ENCODE data around the gene SLC23A2. TPM values are rescaled to one million over a fixed set of nuclear protein-coding genes. Genes with fewer than 3 reads are reported as not detected.
"Not testable (repeated sequence)": the region's sequence is repeated elsewhere in the genome, so short reads cannot be mapped to it uniquely, and the experiment has no call there.

The SLC23A2 gene
- total RNA-seq, 2 experiments from 2014 or later = 16.0 to 16.2 TPM

DNA sequence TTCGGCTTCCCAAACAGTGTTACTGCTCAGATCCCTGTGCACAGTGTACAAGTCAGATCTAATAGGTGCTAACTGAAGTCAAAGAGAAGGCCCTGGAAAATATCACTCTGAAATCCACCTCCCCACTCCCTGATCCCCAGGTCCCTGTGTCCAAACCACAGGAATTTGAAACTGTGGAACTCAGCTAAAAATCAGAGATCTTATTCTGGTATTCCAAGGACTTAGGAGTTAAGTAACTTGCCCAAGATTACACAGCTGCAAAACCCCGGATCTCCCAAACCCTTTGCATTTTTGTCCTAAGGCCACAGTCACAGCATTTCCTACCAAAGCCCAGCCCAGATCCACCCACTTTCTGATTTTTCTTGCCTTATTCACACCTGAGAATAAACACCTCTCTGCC is 32.3 kb upstream of the SLC23A2 start:
- H3K36me3 Mint-ChIP-seq (ENCODE audit: low read depth) = no peaks in the 10 kb centered on the region
- CTCF ChIA-PET = no interaction called here
- TF ChIP-seq, protein P1, sequence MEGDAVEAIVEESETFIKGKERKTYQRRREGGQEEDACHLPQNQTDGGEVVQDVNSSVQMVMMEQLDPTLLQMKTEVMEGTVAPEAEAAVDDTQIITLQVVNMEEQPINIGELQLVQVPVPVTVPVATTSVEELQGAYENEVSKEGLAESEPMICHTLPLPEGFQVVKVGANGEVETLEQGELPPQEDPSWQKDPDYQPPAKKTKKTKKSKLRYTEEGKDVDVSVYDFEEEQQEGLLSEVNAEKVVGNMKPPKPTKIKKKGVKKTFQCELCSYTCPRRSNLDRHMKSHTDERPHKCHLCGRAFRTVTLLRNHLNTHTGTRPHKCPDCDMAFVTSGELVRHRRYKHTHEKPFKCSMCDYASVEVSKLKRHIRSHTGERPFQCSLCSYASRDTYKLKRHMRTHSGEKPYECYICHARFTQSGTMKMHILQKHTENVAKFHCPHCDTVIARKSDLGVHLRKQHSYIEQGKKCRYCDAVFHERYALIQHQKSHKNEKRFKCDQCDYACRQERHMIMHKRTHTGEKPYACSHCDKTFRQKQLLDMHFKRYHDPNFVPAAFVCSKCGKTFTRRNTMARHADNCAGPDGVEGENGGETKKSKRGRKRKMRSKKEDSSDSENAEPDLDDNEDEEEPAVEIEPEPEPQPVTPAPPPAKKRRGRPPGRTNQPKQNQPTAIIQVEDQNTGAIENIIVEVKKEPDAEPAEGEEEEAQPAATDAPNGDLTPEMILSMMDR (IDR thresholded peaks at IDR 0.05) = no peak

DNA sequence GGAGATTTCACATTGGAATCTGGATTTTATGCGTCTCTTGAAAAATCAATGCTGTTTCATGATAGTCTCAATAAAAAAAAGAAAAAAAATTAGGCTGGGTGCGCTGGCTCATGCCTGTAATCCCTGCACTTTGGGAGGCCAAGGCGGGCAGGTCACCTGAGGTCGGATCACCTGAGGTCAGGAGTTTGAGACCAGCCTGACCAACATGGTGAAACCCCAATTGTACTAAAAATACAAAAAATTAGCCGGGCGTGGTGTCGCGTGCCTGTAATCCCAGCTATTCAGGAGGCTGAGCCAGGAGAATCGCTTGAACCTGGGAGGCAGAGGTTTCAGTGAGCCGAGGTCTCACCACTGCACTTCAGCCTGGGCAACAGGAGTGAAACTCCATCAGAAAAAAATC is 30.4 kb upstream of the SLC23A2 start:
- DNase-seq; H3K4me1 Mint-ChIP-seq (ENCODE audit: low read depth); H3K9me3 Mint-ChIP-seq; H3K27ac Mint-ChIP-seq; ATAC-seq; intact Hi-C loops (cut with micrococcal nuclease); POLR2A ChIA-PET; H3K4me3 Mint-ChIP-seq; H3K36me3 Mint-ChIP-seq (ENCODE audit: low read depth); CTCF ChIA-PET; H3K27me3 Mint-ChIP-seq: not testable (repeated sequence)

More for the DNA sequence above, 32.3 kb upstream of the SLC23A2 start:
- POLR2A ChIA-PET = no interaction called here
- DNase-seq (no peak), ATAC-seq (no peak)
- intact Hi-C loops (cut with micrococcal nuclease) = no loop called here
- Mint-ChIP-seq H3K4me3 (no peak overlapping the region), H3K4me1 (ENCODE audit: low read depth) (peaks cover 3% of the 10 kb centered on the region), H3K27me3 (no peaks in the 10 kb centered on the region), H3K9me3 (no peaks in the 10 kb centered on the region), H3K27ac (no peak overlapping the region)

DNA sequence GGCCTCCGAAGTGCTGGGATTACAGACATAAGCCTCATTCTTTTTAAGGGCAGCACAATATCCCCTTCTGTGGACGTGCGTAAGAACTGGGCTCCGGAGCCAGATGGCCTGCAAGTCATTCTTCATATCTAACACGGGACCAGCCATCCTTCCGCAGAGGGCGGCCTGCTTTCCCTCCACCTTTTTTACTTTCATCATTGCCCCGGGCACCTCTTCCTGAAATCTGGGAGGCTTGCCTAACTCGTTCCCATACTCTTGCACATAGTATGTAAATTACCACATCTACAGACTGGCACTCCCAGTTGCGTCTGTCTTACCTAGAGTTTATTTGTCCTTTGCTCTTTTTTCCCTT is 29.9 kb upstream of the SLC23A2 start:
- DNase-seq (no peak), ATAC-seq (no peak)
- ChIA-PET POLR2A (no interaction called here), CTCF (no interaction called here)
- H3K4me1 Mint-ChIP-seq (ENCODE audit: low read depth) = no peaks in the 10 kb centered on the region
- no peaks in the 10 kb centered on the region for H3K27me3 Mint-ChIP-seq
- no peak overlapping the region for H3K4me3 Mint-ChIP-seq
- no peaks in the 10 kb centered on the region for H3K36me3 Mint-ChIP-seq (ENCODE audit: low read depth)
- TF ChIP-seq, protein P1 (IDR thresholded peaks at IDR 0.05) = no peak
- H3K9me3 Mint-ChIP-seq = no peaks in the 10 kb centered on the region
- intact Hi-C loops (cut with micrococcal nuclease) = no loop called here
- no peak overlapping the region for H3K27ac Mint-ChIP-seq

DNA sequence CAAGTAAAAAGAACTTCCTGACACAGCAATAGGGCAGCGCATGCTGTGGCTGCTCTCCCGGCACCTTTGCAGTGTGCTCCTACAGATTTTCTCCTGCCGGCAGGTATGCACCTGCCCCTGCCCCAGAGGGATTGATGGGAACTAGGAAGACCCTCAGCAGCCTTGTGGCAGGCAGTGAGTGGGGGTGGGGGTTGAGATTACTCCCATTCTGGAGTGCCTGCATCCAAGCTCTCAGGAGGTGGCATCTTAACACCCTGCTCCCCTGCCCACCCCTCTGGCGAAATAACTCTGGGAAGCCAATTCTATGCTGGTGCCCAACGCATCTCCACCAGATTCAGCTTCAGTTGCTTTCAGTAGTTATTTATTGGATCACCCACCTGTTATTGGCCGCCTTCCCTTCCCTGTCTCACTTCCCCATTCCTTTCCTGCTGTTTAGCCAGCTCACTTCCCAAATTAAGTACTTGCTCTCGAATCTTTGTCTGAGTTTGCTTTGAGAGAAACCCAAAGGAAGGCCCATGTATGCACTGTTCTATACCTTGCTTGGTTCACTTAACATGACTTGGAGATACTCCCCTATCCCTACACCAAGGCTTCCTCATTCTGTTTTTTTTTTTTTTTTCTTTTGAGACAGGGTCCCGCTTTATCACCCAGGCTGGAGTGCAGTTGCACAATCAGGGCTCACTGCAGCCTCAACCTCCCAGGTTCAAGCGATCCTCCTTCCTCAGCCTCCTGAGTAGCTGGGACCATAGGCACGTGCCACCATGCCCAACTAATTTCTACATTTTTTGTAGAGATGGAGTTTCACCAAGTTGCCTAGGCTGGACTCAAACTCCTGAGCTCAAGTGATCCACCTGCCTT is 29.3 kb upstream of the SLC23A2 start:
- no peaks in the 10 kb centered on the region for H3K4me1 Mint-ChIP-seq (ENCODE audit: low read depth)
- CTCF ChIA-PET = no interaction called here
- no peak overlapping the region for H3K27ac Mint-ChIP-seq
- H3K9me3 Mint-ChIP-seq = no peaks in the 10 kb centered on the region
- intact Hi-C loops (cut with micrococcal nuclease) = no loop called here
- DNase-seq = no peak
- TF ChIP-seq, protein P1 (IDR thresholded peaks at IDR 0.05) = no peak
- no peak overlapping the region for H3K4me3 Mint-ChIP-seq
- no peak for ATAC-seq
- H3K36me3 Mint-ChIP-seq (ENCODE audit: low read depth) = no peaks in the 10 kb centered on the region
- H3K27me3 Mint-ChIP-seq = no peaks in the 10 kb centered on the region
- POLR2A ChIA-PET = no interaction called here

DNA sequence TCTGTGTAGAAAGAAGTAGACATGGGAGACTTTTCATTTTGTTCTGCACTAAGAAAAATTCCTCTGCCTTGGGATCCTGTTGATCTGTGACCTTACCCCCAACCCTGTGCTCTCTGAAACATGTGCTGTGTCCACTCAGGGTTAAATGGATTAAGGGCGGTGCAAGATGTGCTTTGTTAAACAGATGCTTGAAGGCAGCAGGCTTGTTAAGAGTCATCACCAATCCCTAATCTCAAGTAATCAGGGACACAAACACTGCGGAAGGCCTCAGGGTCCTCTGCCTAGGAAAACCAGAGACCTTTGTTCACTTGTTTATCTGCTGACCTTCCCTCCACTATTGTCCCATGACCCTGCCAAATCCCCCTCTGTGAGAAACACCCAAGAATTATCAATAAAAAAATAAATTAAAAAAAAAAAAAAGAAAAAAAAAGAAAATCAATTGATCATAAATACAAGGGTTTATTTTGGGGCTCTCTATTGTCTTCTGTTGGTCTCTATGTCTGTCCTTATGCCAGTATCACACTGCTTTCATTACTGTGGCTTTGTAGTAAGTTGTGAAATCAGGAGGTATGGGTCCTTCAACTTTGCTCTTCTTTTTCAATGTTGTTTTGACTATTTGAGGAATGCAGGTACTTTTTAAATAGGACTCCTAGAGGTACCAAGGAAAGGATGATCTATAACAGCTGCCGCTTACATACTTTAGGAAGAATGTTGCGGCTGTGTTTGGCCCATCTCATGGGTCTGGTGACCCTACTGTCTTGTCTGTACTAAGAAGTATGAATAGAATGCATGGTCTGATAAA is 27.1 kb upstream of the SLC23A2 start:
- intact Hi-C loops (cut with micrococcal nuclease); ATAC-seq; H3K9me3 Mint-ChIP-seq; H3K27ac Mint-ChIP-seq; DNase-seq; H3K27me3 Mint-ChIP-seq; H3K36me3 Mint-ChIP-seq (ENCODE audit: low read depth); POLR2A ChIA-PET; H3K4me1 Mint-ChIP-seq (ENCODE audit: low read depth); CTCF ChIA-PET; H3K4me3 Mint-ChIP-seq: not testable (repeated sequence)

DNA sequence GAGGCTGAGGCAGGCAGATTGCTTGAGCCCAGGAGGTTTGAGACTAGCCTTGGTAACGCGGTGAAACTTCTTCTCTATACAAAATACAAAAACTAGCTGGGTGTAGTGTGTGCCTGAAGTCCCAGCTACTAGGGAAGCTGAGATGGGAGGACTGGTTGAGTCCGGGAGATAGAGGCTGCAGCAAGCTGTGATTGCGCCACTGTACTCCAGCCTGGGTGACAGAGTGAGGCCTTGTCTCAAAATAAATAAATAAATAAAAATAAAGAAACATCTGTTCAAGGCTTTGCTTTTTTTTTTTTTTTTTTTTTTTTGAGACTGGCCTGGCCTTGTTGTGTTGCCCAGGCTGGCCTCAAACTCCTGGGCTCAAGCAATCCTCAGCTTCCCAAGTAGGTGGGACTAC is 23.7 kb upstream of the SLC23A2 start:
- no peak overlapping the region for H3K4me3 Mint-ChIP-seq
- ChIA-PET POLR2A (no interaction called here), CTCF (no interaction called here)
- TF ChIP-seq, protein P1 (IDR thresholded peaks at IDR 0.05) = no peak
- H3K4me1 Mint-ChIP-seq (ENCODE audit: low read depth) = peaks cover 3% of the 10 kb centered on the region
- ATAC-seq (no peak), DNase-seq (no peak)
- H3K36me3 Mint-ChIP-seq (ENCODE audit: low read depth) = no peaks in the 10 kb centered on the region
- H3K27me3 Mint-ChIP-seq = no peaks in the 10 kb centered on the region
- no peak overlapping the region for H3K27ac Mint-ChIP-seq
- H3K9me3 Mint-ChIP-seq = no peaks in the 10 kb centered on the region
- intact Hi-C loops (cut with micrococcal nuclease) = no loop called here
